ENCODE measurements around the gene BAD. TPM values are rescaled to one million over a fixed set of nuclear protein-coding genes. Genes with fewer than 3 reads are reported as not detected.

The BAD gene
- polyA plus RNA-seq, 1 donor (not counting 4 experiments of a cell fraction or from before 2014, with no cell fraction given), result 58.3 TPM

- no peak for FAIRE-seq
- Histone ChIP-seq H3K27me3 (ENCODE audit: control insufficient read depth, extremely low read depth, insufficient read depth, low read length) (no peaks in the 10 kb centered on the region), H4K20me1 (ENCODE audit: control insufficient read depth, extremely low read depth, insufficient read depth, low read length) (no peaks in the 10 kb centered on the region), H3K4me2 (ENCODE audit: control insufficient read depth, extremely low read depth, insufficient read depth, low read depth, low read length) (no peak overlapping the region), H3K4me1 (ENCODE audit: control insufficient read depth, extremely low read depth, insufficient read depth, low read length) (peaks cover 26% of the 10 kb centered on the region), H3K9me3 (ENCODE audit: control insufficient read depth, low read depth, low read length) (no peaks in the 10 kb centered on the region), H3K79me2 (ENCODE audit: control insufficient read depth, insufficient read depth, low read length) (peaks cover 7% of the 10 kb centered on the region), H2AFZ (ENCODE audit: control insufficient read depth, low read length) (no peak overlapping the region), H3K4me3 (ENCODE audit: control insufficient read depth in 2 of 3, extremely low read depth in 1 of 3, insufficient read depth in 2 of 3, low read depth in 1 of 3, low read length in 3 of 3) (no peak overlapping the region), H3K27ac (ENCODE audit: control insufficient read depth, insufficient read depth, low read length) (no peak overlapping the region), H3K36me3 (ENCODE audit: control insufficient read depth in 2 of 2, extremely low read depth in 1 of 2, insufficient read depth in 2 of 2, low read length in 2 of 2) (peaks cover 6 to 9% of the 10 kb centered on the region in 2 experiments), H3K9ac (ENCODE audit: control insufficient read depth, extremely low read depth, insufficient read depth, low read length) (no peak overlapping the region), H3K9me1 (ENCODE audit: control insufficient read depth, extremely low read depth, insufficient read depth, low read length) (no peaks in the 10 kb centered on the region)
- no peak for DNase-seq (ENCODE audit: low read depth, low spot score)
- dilution Hi-C loops (cut with MboI; ENCODE audit: extremely low pct_ligation_motif_present, low sequenced_read_pairs), result no loop called here
- TF ChIP-seq, protein P1, sequence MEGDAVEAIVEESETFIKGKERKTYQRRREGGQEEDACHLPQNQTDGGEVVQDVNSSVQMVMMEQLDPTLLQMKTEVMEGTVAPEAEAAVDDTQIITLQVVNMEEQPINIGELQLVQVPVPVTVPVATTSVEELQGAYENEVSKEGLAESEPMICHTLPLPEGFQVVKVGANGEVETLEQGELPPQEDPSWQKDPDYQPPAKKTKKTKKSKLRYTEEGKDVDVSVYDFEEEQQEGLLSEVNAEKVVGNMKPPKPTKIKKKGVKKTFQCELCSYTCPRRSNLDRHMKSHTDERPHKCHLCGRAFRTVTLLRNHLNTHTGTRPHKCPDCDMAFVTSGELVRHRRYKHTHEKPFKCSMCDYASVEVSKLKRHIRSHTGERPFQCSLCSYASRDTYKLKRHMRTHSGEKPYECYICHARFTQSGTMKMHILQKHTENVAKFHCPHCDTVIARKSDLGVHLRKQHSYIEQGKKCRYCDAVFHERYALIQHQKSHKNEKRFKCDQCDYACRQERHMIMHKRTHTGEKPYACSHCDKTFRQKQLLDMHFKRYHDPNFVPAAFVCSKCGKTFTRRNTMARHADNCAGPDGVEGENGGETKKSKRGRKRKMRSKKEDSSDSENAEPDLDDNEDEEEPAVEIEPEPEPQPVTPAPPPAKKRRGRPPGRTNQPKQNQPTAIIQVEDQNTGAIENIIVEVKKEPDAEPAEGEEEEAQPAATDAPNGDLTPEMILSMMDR (optimal IDR thresholded peaks at IDR 0.05 in 1 of 3, IDR thresholded peaks at IDR 0.05 in 1 of 3, conservative IDR thresholded peaks at IDR 0.05 in 1 of 3; ENCODE audit: extremely low read depth in 1 of 3, insufficient read depth in 2 of 3, low read length in 3 of 3), result no peak
- no peak for TF ChIP-seq EZH2 (IDR thresholded peaks at IDR 0.05; ENCODE audit: low read length)
These were observed 8.6 kb downstream of the BAD start for GRCh38 chr11:64275841-64276240.

GRCh38 chr11:64275031-64275800 is 9.2 kb downstream of the BAD start:
- no peak overlapping the region for H3K9ac ChIP-seq (ENCODE audit: control insufficient read depth, extremely low read depth, insufficient read depth, low read length)
- no peak for TF ChIP-seq EZH2 (IDR thresholded peaks at IDR 0.05; ENCODE audit: low read length)
- TF ChIP-seq, protein P1 (optimal IDR thresholded peaks at IDR 0.05 in 1 of 3, IDR thresholded peaks at IDR 0.05 in 1 of 3, conservative IDR thresholded peaks at IDR 0.05 in 1 of 3; ENCODE audit: extremely low read depth in 1 of 3, insufficient read depth in 2 of 3, low read length in 3 of 3), result no peak
- peaks cover 6 to 9% of the 10 kb centered on the region in 2 experiments for H3K36me3 ChIP-seq (ENCODE audit: control insufficient read depth in 2 of 2, extremely low read depth in 1 of 2, insufficient read depth in 2 of 2, low read length in 2 of 2)
- dilution Hi-C loops (cut with MboI; ENCODE audit: extremely low pct_ligation_motif_present, low sequenced_read_pairs), result no loop called here
- no peak overlapping the region for H3K4me2 ChIP-seq (ENCODE audit: control insufficient read depth, extremely low read depth, insufficient read depth, low read depth, low read length)
- H3K4me1 ChIP-seq (ENCODE audit: control insufficient read depth, extremely low read depth, insufficient read depth, low read length), result peaks cover 31% of the 10 kb centered on the region
- peaks cover 7% of the 10 kb centered on the region for H3K79me2 ChIP-seq (ENCODE audit: control insufficient read depth, insufficient read depth, low read length)
- no peaks in the 10 kb centered on the region for H3K27me3 ChIP-seq (ENCODE audit: control insufficient read depth, extremely low read depth, insufficient read depth, low read length)
- no peak overlapping the region for H2AFZ ChIP-seq (ENCODE audit: control insufficient read depth, low read length)
- no peaks in the 10 kb centered on the region for H3K9me3 ChIP-seq (ENCODE audit: control insufficient read depth, low read depth, low read length)
- no peak overlapping the region for H3K27ac ChIP-seq (ENCODE audit: control insufficient read depth, insufficient read depth, low read length)
- no peak for DNase-seq (ENCODE audit: low read depth, low spot score)
- no peaks in the 10 kb centered on the region for H4K20me1 ChIP-seq (ENCODE audit: control insufficient read depth, extremely low read depth, insufficient read depth, low read length)
- H3K4me3 ChIP-seq (ENCODE audit: control insufficient read depth in 2 of 3, extremely low read depth in 1 of 3, insufficient read depth in 2 of 3, low read depth in 1 of 3, low read length in 3 of 3), result no peak overlapping the region
- no peaks in the 10 kb centered on the region for H3K9me1 ChIP-seq (ENCODE audit: control insufficient read depth, extremely low read depth, insufficient read depth, low read length)
- FAIRE-seq, result no peak

All from keratinocyte (primary cell).